K562 (cell line): ENCODE measurements around the gene LENEP. TPM values are rescaled to one million over a fixed set of nuclear protein-coding genes. Genes with fewer than 3 reads are reported as not detected.

Experiments used
- BCL6 ChIP-seq: fragments of 250-450 bp; sonication (Bioruptor Pico); IDR thresholded peaks from 2 replicates; pipeline ENCODE4 v1.4.0; 2020
- BRD4 ChIP-seq: fragments of 200-600 bp; sonication (generic); IDR thresholded peaks from 2 replicates; pipeline ENCODE4 v1.6.1; 2017; ENCODE audit warnings: inconsistent platforms
- CHD2 ChIP-seq: IDR thresholded peaks from 2 replicates; pipeline ENCODE4 v1.6.1; 2011; ENCODE audit warnings: low read depth, low read length
- DPF2 ChIP-seq: fragments of 450-650 bp; IDR thresholded peaks from 2 replicates; pipeline ENCODE4 v1.6.1; 2016
- FOXK2 ChIP-seq, 2 experiments: fragments of 450-650 bp; IDR thresholded peaks in 1 of 2; conservative IDR thresholded peaks in 1 of 2; 2 replicates each; pipeline ENCODE4 v1.6.1; 2016; ENCODE audit warnings: low read depth in 2 of 2, mild to moderate bottlenecking in 1 of 2
- HNRNPK ChIP-seq: fragments of 200-400 bp; formaldehyde crosslinking; IDR thresholded peaks from one replicate; pipeline ENCODE4 v1.6.1; 2018; ENCODE audit warnings: mild to moderate bottlenecking, low read depth, low read length; ENCODE audit not compliant: poor library complexity, severe bottlenecking
- KDM2B ChIP-seq: fragments of 250-450 bp; sonication (Bioruptor Pico); IDR thresholded peaks from 2 replicates; pipeline ENCODE4 v1.8.0; 2021; ENCODE audit warnings: mild to moderate bottlenecking, moderate library complexity
- MCM7 ChIP-seq, 2 experiments: fragments of 450-650 bp; IDR thresholded peaks; 2 replicates each; pipeline ENCODE4 v1.6.1; 2016 to 2018
- MEF2A ChIP-seq: IDR thresholded peaks from 2 replicates; pipeline ENCODE4 v1.6.1; 2011; ENCODE audit warnings: low read depth, mild to moderate bottlenecking, low read length, moderate library complexity; ENCODE audit not compliant: control insufficient read depth
- NFXL1 ChIP-seq: fragments of 450-650 bp; formaldehyde crosslinking; IDR thresholded peaks from 2 replicates; pipeline ENCODE4 v1.4.0; 2021; ENCODE audit warnings: mild to moderate bottlenecking
- PURB ChIP-seq: sonication (generic); formaldehyde crosslinking; IDR thresholded peaks from 2 replicates; pipeline ENCODE4 v1.9.0; 2021; ENCODE audit warnings: low read depth, mild to moderate bottlenecking, missing genetic modification reagents
- RAD21 ChIP-seq, 2 experiments: fragments of 250-450 bp in 1 of 2; fragments of 450-650 bp in 1 of 2; sonication (Bioruptor Pico) in 1 of 2; formaldehyde crosslinking in 1 of 2; IDR thresholded peaks in 1 of 2; conservative IDR thresholded peaks in 1 of 2; 2 replicates each; pipeline versions ENCODE4 v1.4.0 to v1.8.0; 2020 to 2022; ENCODE audit warnings: mild to moderate bottlenecking in 2 of 2, moderate library complexity in 1 of 2
- RUNX1 ChIP-seq: sonication (generic); IDR thresholded peaks from 2 replicates; pipeline ENCODE4 v1.6.1; 2016; ENCODE audit warnings: antibody characterized with exemption, low read depth
- TAF9B ChIP-seq: fragments of 450-650 bp; IDR thresholded peaks from 2 replicates; pipeline ENCODE4 v1.6.1; 2018; ENCODE audit warnings: mild to moderate bottlenecking; ENCODE audit not compliant: partially characterized antibody
- TBL1XR1 ChIP-seq, 2 experiments: IDR thresholded peaks; 2 replicates each; pipeline ENCODE4 v1.6.1; 2012; ENCODE audit warnings: improper control_type of control experiment in 2 of 2, low read length in 2 of 2, mild to moderate bottlenecking in 1 of 2
- TBP ChIP-seq: optimal IDR thresholded peaks from 2 replicates; pipeline ENCODE3; 2011; ENCODE audit warnings: low read depth, low read length, improper control_type of control experiment
- ZNF146 ChIP-seq: IDR thresholded peaks from one replicate; pipeline ENCODE4 v1.6.1; 2018; ENCODE audit warnings: missing compliant biosample characterization; ENCODE audit not compliant: unreplicated experiment
- ZNF445 ChIP-seq: fragments of 250-450 bp; sonication (Bioruptor Pico); IDR thresholded peaks from 2 replicates; pipeline ENCODE4 v1.4.0; 2020; ENCODE audit warnings: low read depth, mild to moderate bottlenecking, moderate library complexity
- polyA plus RNA-seq, 8 experiments: library from polyadenylated mRNA; depleted of rRNA in 4 of 8; stranded (reverse) in 5 of 8; unstranded in 3 of 8; fragments of >200 nt; fragmentation: Nextera tagmentation in 2 of 8; fragmentation: Illumina TruSeq in 1 of 8; extraction: Ambion mirVana in 2 of 8; extraction: Trizol in 1 of 8; gene quantifications; 2 replicates each; pipeline versions ENCODE4 v1.2.1 to v1.2.3, GENCODE V29; 2011 to 2014; ENCODE audit warnings: inconsistent platforms in 1 of 8, missing spikeins in 1 of 8
- total RNA-seq, 7 experiments: library from RNA; depleted of rRNA in 6 of 7; stranded (reverse); fragments of >200 nt in 6 of 7; fragmentation: Illumina TruSeq in 2 of 7; extraction: Trizol in 2 of 7; gene quantifications; 2 replicates each; pipeline versions ENCODE4 v1.2.1 to v1.2.3, GENCODE V29; 2011 to 2021; ENCODE audit warnings: low replicate concordance in 1 of 7
- TF ChIP-seq, protein P1 (sequence below): fragments of 450-650 bp; conservative IDR thresholded peaks from 2 replicates; pipeline ENCODE4 v1.6.1; 2016; ENCODE audit warnings: missing genetic modification characterization, low read depth, mild to moderate bottlenecking, control low read depth, missing compliant biosample characterization
- TF ChIP-seq, protein P2 (sequence below): fragments of 450-650 bp; conservative IDR thresholded peaks from 2 replicates; pipeline ENCODE4 v1.6.1; 2016; ENCODE audit warnings: missing genetic modification characterization, low read depth, mild to moderate bottlenecking, missing compliant biosample characterization, moderate library complexity
- TF ChIP-seq, protein P3 (sequence below), 2 experiments: fragments of 450-650 bp; conservative IDR thresholded peaks; 2 replicates each; pipeline ENCODE4 v1.6.1; 2017; ENCODE audit warnings: mild to moderate bottlenecking in 2 of 2, moderate library complexity in 2 of 2
- TF ChIP-seq, protein P4 (sequence below): sonication (generic); formaldehyde crosslinking; IDR thresholded peaks from 2 replicates; pipeline ENCODE4 v1.9.0; 2022; ENCODE audit warnings: mild to moderate bottlenecking, missing genetic modification reagents
- TF ChIP-seq, protein P5 (sequence below), 2 experiments: fragments of 450-650 bp in 1 of 2; sonication (generic) in 1 of 2; formaldehyde crosslinking in 1 of 2; IDR thresholded peaks in 1 of 2; conservative IDR thresholded peaks in 1 of 2; 2 replicates each; pipeline versions ENCODE4 v1.6.1 to v1.8.1; 2016 to 2023; ENCODE audit warnings: mild to moderate bottlenecking in 2 of 2, moderate library complexity in 2 of 2, inconsistent platforms in 1 of 2, missing genetic modification reagents in 1 of 2

Gene LENEP
- total and polyA plus RNA-seq, 9 of the 15 experiments (the other 6 are each of a cell fraction or from before 2014, with no cell fraction given) = 0.23 to 0.87 (median 0.67) TPM; not detected in 5

DNA sequence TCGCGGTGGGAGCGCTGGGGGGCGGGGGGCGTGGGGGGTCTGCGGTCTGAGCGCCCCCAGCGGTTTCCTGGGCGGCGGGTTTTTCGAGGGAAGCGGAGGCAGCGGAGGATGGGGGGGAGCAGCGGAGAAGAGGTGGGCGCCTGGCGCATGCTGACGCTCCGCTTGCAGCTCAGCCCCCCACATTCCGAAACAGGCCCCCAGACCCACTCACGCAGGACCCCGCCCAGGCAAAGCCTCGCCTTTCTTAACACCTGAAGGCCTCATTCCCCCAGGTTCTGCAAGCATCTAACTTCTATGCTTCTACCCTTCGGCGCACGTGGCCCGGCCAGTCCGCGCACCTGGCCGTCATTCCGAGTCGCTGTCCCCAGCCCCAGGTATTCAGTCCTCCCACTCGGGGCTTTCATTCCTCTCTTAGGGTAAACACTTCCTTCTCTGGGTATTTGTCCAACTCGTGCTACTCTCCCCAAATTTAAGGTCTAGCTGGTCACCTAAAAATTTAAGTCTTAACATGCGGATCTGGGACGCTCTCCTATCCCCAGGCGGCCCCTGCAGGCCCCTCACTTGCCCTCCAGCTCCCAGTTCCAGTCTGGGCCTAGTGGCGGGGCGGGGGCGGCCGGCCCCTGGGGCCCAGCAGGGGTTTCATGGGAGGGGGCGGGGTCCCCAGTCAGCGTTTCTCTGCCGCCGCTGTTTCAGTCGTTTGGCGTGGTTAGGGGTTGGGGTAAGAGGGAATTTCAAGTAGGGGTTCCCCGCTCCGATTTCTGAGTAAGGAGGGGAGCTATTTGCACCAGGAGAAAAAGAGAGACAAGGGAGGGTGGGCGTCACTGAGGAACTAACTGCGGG lies 6.4 kb downstream of the LENEP start (continued):
- TF ChIP-seq, protein P1, sequence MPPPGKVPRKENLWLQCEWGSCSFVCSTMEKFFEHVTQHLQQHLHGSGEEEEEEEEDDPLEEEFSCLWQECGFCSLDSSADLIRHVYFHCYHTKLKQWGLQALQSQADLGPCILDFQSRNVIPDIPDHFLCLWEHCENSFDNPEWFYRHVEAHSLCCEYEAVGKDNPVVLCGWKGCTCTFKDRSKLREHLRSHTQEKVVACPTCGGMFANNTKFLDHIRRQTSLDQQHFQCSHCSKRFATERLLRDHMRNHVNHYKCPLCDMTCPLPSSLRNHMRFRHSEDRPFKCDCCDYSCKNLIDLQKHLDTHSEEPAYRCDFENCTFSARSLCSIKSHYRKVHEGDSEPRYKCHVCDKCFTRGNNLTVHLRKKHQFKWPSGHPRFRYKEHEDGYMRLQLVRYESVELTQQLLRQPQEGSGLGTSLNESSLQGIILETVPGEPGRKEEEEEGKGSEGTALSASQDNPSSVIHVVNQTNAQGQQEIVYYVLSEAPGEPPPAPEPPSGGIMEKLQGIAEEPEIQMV = no peak
- TF ChIP-seq CHD2 (no peak), MCM7 (IDR thresholded peaks at IDR 0.05) (no peak), HNRNPK (no peak), TBP (no peak), NFXL1 (no peak), PURB (CRISPR knock-in tag) (no peak), RUNX1 (no peak), MEF2A (no peak), ZNF445 (CRISPR knock-in tag) (no peak), TBL1XR1 (IDR thresholded peaks at IDR 0.05; ENCODE audit: low read length in 2 of 2) (no peak), KDM2B (CRISPR knock-in tag) (no peak), ZNF146 (CRISPR knock-in tag) (no peak), RAD21 (CRISPR knock-in tag; conservative IDR thresholded peaks at IDR 0.05 in 1 of 2, IDR thresholded peaks at IDR 0.05 in 1 of 2) (no peak), TAF9B (no peak), FOXK2 (conservative IDR thresholded peaks at IDR 0.05 in 1 of 2, IDR thresholded peaks at IDR 0.05 in 1 of 2; ENCODE audit: low read depth in 2 of 2) (no peak), BRD4 (no peak), BCL6 (CRISPR knock-in tag) (no peak), DPF2 (peak; percentile 34; the same call in 1 of the 2 replicates)
- TF ChIP-seq, protein P2, sequence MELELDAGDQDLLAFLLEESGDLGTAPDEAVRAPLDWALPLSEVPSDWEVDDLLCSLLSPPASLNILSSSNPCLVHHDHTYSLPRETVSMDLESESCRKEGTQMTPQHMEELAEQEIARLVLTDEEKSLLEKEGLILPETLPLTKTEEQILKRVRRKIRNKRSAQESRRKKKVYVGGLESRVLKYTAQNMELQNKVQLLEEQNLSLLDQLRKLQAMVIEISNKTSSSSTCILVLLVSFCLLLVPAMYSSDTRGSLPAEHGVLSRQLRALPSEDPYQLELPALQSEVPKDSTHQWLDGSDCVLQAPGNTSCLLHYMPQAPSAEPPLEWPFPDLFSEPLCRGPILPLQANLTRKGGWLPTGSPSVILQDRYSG (tag) = no peak
- TF ChIP-seq, protein P3, sequence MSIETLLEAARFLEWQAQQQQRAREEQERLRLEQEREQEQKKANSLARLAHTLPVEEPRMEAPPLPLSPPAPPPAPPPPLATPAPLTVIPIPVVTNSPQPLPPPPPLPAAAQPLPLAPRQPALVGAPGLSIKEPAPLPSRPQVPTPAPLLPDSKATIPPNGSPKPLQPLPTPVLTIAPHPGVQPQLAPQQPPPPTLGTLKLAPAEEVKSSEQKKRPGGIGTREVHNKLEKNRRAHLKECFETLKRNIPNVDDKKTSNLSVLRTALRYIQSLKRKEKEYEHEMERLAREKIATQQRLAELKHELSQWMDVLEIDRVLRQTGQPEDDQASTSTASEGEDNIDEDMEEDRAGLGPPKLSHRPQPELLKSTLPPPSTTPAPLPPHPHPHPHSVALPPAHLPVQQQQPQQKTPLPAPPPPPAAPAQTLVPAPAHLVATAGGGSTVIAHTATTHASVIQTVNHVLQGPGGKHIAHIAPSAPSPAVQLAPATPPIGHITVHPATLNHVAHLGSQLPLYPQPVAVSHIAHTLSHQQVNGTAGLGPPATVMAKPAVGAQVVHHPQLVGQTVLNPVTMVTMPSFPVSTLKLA (conservative IDR thresholded peaks at IDR 0.05) = peak; percentile 88
- TF ChIP-seq, protein P4, sequence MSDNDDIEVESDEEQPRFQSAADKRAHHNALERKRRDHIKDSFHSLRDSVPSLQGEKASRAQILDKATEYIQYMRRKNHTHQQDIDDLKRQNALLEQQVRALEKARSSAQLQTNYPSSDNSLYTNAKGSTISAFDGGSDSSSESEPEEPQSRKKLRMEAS (CRISPR knock-in tag) = peak; percentile 94
- TF ChIP-seq, protein P5, sequence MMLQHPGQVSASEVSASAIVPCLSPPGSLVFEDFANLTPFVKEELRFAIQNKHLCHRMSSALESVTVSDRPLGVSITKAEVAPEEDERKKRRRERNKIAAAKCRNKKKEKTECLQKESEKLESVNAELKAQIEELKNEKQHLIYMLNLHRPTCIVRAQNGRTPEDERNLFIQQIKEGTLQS (IDR thresholded peaks at IDR 0.05) = no peak
- TF ChIP-seq, protein P5 (CRISPR knock-in tag; conservative IDR thresholded peaks at IDR 0.05) = no peak
